DOHH2 (cell line): ENCODE data around the gene KIF2B.
"Not testable (repeated sequence)": the region's sequence is repeated elsewhere in the genome, so short reads cannot be mapped to it uniquely, and the experiment has no call there.

Source experiments
- H3F3A ChIP-seq: fragments of 200-600 bp; sonication (generic), shearing (Covaris generic); 2 replicates; pipeline ENCODE4 v1.6.0; 2016; ENCODE audit warnings: antibody characterized with exemption, mild to moderate bottlenecking; ENCODE audit not compliant: control insufficient read depth, insufficient read depth
- H3K27ac ChIP-seq: fragments of 200-600 bp; sonication (generic); 2 replicates; pipeline ENCODE4 v1.5.1; 2014; ENCODE audit warnings: low read depth, mild to moderate bottlenecking, low read length, moderate library complexity
- H3K27me3 ChIP-seq: fragments of 200-600 bp; sonication (generic); 2 replicates; pipeline ENCODE4 v1.6.1; 2014; ENCODE audit warnings: mild to moderate bottlenecking, low read length, mixed read lengths; ENCODE audit not compliant: control insufficient read depth
- H3K36me3 ChIP-seq: fragments of 200-600 bp; sonication (generic); 2 replicates; pipeline ENCODE4 v1.6.1; 2014; ENCODE audit warnings: mild to moderate bottlenecking, low read length, moderate library complexity, mixed read lengths; ENCODE audit not compliant: control insufficient read depth
- H3K4me1 ChIP-seq: fragments of 200-600 bp; sonication (generic); 2 replicates; pipeline ENCODE4 v1.6.1; 2014; ENCODE audit warnings: mild to moderate bottlenecking, low read length, mixed read lengths; ENCODE audit not compliant: control insufficient read depth
- H3K4me2 ChIP-seq: fragments of 200-600 bp; sonication (generic); 2 replicates; pipeline ENCODE4 v1.6.0; 2014; ENCODE audit warnings: mild to moderate bottlenecking, low read length, moderate library complexity
- H3K4me3 ChIP-seq: fragments of 200-600 bp; sonication (generic); 2 replicates; pipeline ENCODE4 v1.5.1; 2014; ENCODE audit warnings: mild to moderate bottlenecking, low read length, mixed read lengths
- H3K79me2 ChIP-seq: fragments of 200-600 bp; sonication (generic); 2 replicates; pipeline ENCODE4 v1.6.1; 2014; ENCODE audit warnings: mild to moderate bottlenecking, low read length, mixed read lengths; ENCODE audit not compliant: control insufficient read depth
- H3K9me2 ChIP-seq: fragments of 200-600 bp; sonication (generic); replicated peaks from 2 replicates; pipeline ENCODE4 v1.6.1; 2014; ENCODE audit warnings: mild to moderate bottlenecking, low read length, mixed read lengths; ENCODE audit not compliant: control insufficient read depth
- H3K9me3 ChIP-seq: fragments of 200-600 bp; sonication (generic); 2 replicates; pipeline ENCODE4 v1.6.1; 2014; ENCODE audit warnings: antibody characterized with exemption, low read length, mixed read lengths; ENCODE audit not compliant: control insufficient read depth, insufficient read depth
- H4K20me1 ChIP-seq: fragments of 200-600 bp; sonication (generic); 2 replicates; pipeline ENCODE4 v1.6.0; 2014; ENCODE audit warnings: low read depth, mild to moderate bottlenecking, antibody characterized with exemption, low read length, moderate library complexity; ENCODE audit not compliant: control insufficient read depth, insufficient read depth
- EZH2phosphoT487 ChIP-seq: fragments of 200-600 bp; sonication (generic); IDR thresholded peaks from 2 replicates; pipeline ENCODE4 v1.6.1; 2017; ENCODE audit warnings: borderline replicate concordance, mild to moderate bottlenecking, antibody characterized with exemption, low read length, moderate library complexity, mixed read lengths
- TF ChIP-seq, protein P1 (sequence below): fragments of 200-600 bp; sonication (generic); IDR thresholded peaks from one replicate; pipeline ENCODE4 v1.5.1; 2014; ENCODE audit warnings: antibody characterized with exemption, mild to moderate bottlenecking, low read depth, low read length; ENCODE audit not compliant: poor library complexity, severe bottlenecking

Gene KIF2B

DNA sequence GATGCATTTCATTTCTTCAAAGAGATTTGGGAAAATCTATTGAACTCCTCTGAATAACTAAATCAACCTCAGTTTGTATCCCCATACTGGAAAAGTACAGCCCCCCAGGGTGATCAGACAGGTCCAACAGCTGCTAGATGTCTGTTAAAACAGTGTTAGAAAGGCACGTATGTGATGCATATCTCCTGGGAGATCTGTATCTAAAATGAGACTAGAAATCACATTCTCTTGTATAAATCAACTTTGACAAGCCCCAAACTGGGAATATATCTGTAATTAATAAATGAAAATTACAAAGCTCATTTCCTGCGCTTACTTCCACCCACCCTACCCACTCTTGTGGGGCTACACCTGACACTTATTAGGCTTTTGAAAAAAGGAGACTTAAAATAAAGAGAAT is 3.8 kb upstream of the KIF2B start:
- H3K4me2 ChIP-seq, result peak overlapping the region; percentile 38
- no peaks in the 10 kb centered on the region for H3F3A ChIP-seq
- TF ChIP-seq, protein P1, sequence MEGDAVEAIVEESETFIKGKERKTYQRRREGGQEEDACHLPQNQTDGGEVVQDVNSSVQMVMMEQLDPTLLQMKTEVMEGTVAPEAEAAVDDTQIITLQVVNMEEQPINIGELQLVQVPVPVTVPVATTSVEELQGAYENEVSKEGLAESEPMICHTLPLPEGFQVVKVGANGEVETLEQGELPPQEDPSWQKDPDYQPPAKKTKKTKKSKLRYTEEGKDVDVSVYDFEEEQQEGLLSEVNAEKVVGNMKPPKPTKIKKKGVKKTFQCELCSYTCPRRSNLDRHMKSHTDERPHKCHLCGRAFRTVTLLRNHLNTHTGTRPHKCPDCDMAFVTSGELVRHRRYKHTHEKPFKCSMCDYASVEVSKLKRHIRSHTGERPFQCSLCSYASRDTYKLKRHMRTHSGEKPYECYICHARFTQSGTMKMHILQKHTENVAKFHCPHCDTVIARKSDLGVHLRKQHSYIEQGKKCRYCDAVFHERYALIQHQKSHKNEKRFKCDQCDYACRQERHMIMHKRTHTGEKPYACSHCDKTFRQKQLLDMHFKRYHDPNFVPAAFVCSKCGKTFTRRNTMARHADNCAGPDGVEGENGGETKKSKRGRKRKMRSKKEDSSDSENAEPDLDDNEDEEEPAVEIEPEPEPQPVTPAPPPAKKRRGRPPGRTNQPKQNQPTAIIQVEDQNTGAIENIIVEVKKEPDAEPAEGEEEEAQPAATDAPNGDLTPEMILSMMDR, result no peak
- no peak for TF ChIP-seq EZH2phosphoT487
- peaks cover 6% of the 10 kb centered on the region; the same call in 1 of the 2 replicates for H3K9me3 ChIP-seq
- H3K4me1 ChIP-seq, result peaks cover 23% of the 10 kb centered on the region
- peak overlapping the region; percentile 28 for H3K27ac ChIP-seq
- no peaks in the 10 kb centered on the region for H4K20me1 ChIP-seq
- H3K9me2 ChIP-seq, result no peaks in the 10 kb centered on the region
- H3K79me2 ChIP-seq, result no peaks in the 10 kb centered on the region
- peak overlapping the region; percentile 14; the same call in 1 of the 2 replicates for H3K4me3 ChIP-seq
- H3K27me3 ChIP-seq, result no peaks in the 10 kb centered on the region
- no peaks in the 10 kb centered on the region for H3K36me3 ChIP-seq

DNA sequence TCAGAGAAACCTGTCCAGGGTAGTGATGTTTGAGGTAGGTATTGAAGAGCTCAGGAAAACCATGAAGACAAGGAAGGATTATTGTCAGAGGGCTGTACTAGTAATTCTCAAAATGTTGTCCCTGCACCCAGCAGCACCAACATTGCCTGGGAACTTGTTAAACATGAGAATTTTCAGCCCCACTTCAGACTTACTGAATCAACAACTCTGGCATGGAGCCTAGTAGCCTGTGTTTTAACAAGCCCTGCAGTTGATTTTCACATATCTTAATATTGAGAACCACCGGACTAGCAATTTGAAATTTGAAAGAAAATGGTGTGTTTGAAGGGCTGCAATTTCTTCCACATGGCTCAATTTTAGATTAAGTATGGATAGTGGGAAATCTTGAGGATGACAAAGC is 2.8 kb upstream of the KIF2B start:
- no peaks in the 10 kb centered on the region for H3F3A ChIP-seq
- no peak overlapping the region for H3K4me2 ChIP-seq
- H3K27ac ChIP-seq, result no peak overlapping the region
- no peaks in the 10 kb centered on the region for H3K36me3 ChIP-seq
- H3K9me2 ChIP-seq, result no peaks in the 10 kb centered on the region
- no peak for TF ChIP-seq EZH2phosphoT487
- TF ChIP-seq, protein P1, result no peak
- H3K4me3 ChIP-seq, result no peak overlapping the region
- no peaks in the 10 kb centered on the region for H3K27me3 ChIP-seq
- H3K4me1 ChIP-seq, result peaks cover 23% of the 10 kb centered on the region
- H3K9me3 ChIP-seq, result peaks cover 6% of the 10 kb centered on the region; the same call in 1 of the 2 replicates
- H3K79me2 ChIP-seq, result no peaks in the 10 kb centered on the region
- H4K20me1 ChIP-seq, result no peaks in the 10 kb centered on the region

DNA sequence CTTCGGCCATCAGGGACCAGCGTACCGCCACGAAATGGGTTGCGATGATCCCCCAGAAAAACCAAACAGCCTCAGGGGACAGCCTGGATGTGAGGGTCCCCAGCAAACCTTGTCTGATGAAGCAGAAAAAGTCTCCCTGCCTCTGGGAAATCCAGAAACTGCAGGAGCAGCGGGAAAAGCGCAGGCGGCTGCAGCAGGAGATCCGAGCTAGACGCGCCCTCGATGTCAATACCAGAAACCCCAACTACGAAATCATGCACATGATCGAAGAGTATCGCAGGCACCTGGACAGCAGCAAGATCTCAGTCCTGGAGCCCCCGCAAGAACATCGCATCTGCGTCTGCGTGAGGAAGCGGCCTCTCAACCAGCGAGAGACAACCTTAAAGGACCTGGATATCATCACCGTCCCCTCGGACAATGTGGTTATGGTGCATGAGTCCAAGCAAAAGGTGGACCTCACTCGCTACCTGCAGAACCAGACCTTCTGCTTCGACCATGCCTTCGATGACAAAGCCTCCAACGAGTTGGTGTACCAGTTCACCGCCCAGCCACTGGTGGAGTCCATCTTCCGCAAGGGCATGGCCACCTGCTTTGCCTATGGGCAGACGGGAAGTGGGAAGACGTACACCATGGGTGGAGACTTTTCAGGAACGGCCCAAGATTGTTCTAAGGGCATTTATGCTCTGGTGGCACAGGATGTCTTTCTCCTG is 769 bp downstream of the KIF2B start:
- no peaks in the 10 kb centered on the region for H4K20me1 ChIP-seq
- H3K79me2 ChIP-seq, result no peaks in the 10 kb centered on the region
- peaks cover 6% of the 10 kb centered on the region; the same call in 1 of the 2 replicates for H3K9me3 ChIP-seq
- H3K4me3 ChIP-seq, result no peak overlapping the region
- no peak overlapping the region for H3K4me2 ChIP-seq
- no peak for TF ChIP-seq EZH2phosphoT487
- TF ChIP-seq, protein P1, result no peak
- H3K27ac ChIP-seq, result no peak overlapping the region
- no peaks in the 10 kb centered on the region for H3K36me3 ChIP-seq
- H3K4me1 ChIP-seq, result peaks cover 12% of the 10 kb centered on the region
- no peaks in the 10 kb centered on the region for H3F3A ChIP-seq
- H3K27me3 ChIP-seq, result no peaks in the 10 kb centered on the region
- no peaks in the 10 kb centered on the region for H3K9me2 ChIP-seq

DNA sequence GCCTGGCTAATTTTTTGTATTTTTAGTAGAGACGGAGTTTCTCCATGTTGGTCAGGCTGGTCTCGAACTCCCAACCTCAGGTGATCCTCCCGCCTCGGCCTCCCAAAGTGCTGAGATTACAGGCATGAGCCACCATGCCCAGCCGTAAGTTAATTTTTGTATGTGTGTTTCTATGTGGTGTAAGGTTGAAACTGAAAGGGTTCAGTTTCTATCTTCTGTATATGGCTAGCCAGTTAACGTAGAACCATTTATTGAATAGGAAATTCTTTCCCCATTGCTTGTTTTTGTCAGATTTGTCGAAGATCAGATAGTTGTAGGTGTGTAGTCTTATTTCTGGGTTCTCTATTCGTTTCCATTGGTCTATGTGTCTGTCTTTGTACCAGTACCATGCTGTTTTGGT is 12.0 kb downstream of the KIF2B start:
- not testable (repeated sequence) for H3K27me3 ChIP-seq, H4K20me1 ChIP-seq, H3K9me2 ChIP-seq, H3K9me3 ChIP-seq, H3K4me3 ChIP-seq, H3F3A ChIP-seq, H3K27ac ChIP-seq, H3K4me1 ChIP-seq, H3K79me2 ChIP-seq, H3K36me3 ChIP-seq, H3K4me2 ChIP-seq
